Right cardiac atrium (tissue), 5 donors: ENCODE results near the gene ADGRG7. TPM values are rescaled to one million over a fixed set of nuclear protein-coding genes. Genes with fewer than 3 reads are reported as not detected.

Experiments used
- ATAC-seq, 2 donors: fragments of 200-7000 bp; cut with Tn5 transposase; one replicate each; pipeline versions ENCODE4 v1.8.0 to v1.9.1; 2020; ENCODE audit warnings: moderate library complexity in 2 of 2, mild to moderate bottlenecking in 1 of 2
- DNase-seq, 3 donors: peaks; one replicate each; pipeline ENCODE4 v3.0.0-alpha.2; 2020
- H3K27ac ChIP-seq: one replicate; pipeline ENCODE4 v1.5.1; 2013; ENCODE audit warnings: mild to moderate bottlenecking, low read length, control low read depth, moderate library complexity
- H3K27me3 ChIP-seq: one replicate; pipeline ENCODE4 v1.6.1; 2013; ENCODE audit not compliant: control insufficient read depth, insufficient read depth
- H3K4me1 ChIP-seq: one replicate; pipeline ENCODE4 v1.6.1; 2013; ENCODE audit warnings: low read length; ENCODE audit not compliant: control insufficient read depth, insufficient read depth
- H3K4me3 ChIP-seq: one replicate; pipeline ENCODE4 v1.5.1; 2013; ENCODE audit warnings: low read length, control low read depth
- H3K9me3 ChIP-seq: one replicate; pipeline ENCODE4 v1.6.1; 2013; ENCODE audit warnings: low read length; ENCODE audit not compliant: control insufficient read depth
- WGBS: extraction: QIAGEN DNeasy Blood & Tissue Kit; methylation state at CpG from one replicate; pipeline ENCODE4 v1.1.7; 2013; 5-methylcytosine and 5-hydroxymethylcytosine counted together
- intact Hi-C, 4 donors: fragments of 100-400 bp; cut with DNase I; formaldehyde crosslinking; loops; one replicate each; pipeline versions ENCODE4 v1.11.0 to v1.14.0; 2022 to 2023
- polyA plus RNA-seq: library from polyadenylated mRNA; stranded (reverse); fragments of 200-250 nt; gene quantifications from one replicate; pipeline ENCODE4 v1.2.3, GENCODE V29; 2013
- total RNA-seq, 4 donors: library from RNA; stranded (reverse); fragmentation: NEBNext Ultra II Directional; extraction: Animal tissue kit (Norgen Biotek cat#: 25700); gene quantifications; one replicate each; pipeline ENCODE4 v1.2.1, GENCODE V29; 2021
- donor health status: healthy with polysubstance abuse.
- donor health status: DM: no; HTN: yes; CAD: no.
- donor health status: DM: no; HTN: no; CAD: no.
- donor health status: DM: no; HTN: yes; CAD: no; lungs with severe emphysema.
- donor health status: DM: yes; HTN: yes; CAD: no.

ADGRG7 gene
- total and polyA plus RNA-seq, 5 donors = not detected

DNA sequence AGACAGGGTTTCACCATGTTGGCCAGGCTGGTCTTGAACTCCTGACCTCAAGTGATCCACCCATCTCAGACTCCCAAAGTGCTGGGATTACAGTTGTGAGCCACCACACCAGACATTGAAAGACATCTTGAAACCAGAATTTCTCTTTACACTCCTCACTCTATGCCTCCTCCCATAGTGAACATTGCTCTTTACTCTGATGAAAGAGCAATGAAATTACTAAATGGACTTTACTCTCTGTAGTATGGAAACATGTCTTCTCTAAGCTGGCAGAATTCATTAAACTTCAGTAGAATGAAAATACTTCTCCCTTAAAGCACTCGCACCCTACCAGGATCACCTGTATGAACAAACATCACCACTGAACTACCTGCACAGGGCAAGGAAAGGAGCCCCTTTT, 72.1 kb downstream of the ADGRG7 start:
- WGBS = 93% methylated on average over 1 of the region's 1 CpG
- intact Hi-C loops = no loop called here
- H3K27me3 ChIP-seq = no peaks in the 10 kb centered on the region
- no peak overlapping the region for H3K27ac ChIP-seq
- DNase-seq (no peak), ATAC-seq (no peak)
- no peak overlapping the region for H3K4me3 ChIP-seq
- no peaks in the 10 kb centered on the region for H3K9me3 ChIP-seq
- H3K4me1 ChIP-seq = no peaks in the 10 kb centered on the region

- H3K27me3 ChIP-seq = no peaks in the 10 kb centered on the region
- intact Hi-C loops = no loop called here
- no peak overlapping the region for H3K4me3 ChIP-seq
- ATAC-seq (peak; percentile 84 to 88), DNase-seq (peak; percentile 52 to 79 (median 73))
- no peak overlapping the region for H3K27ac ChIP-seq
- no peaks in the 10 kb centered on the region for H3K4me1 ChIP-seq
- whole genome bisulfite sequencing = 61% methylated on average over 41 of the region's 41 CpGs
- no peaks in the 10 kb centered on the region for H3K9me3 ChIP-seq
Observed at GRCh38 chr3:100682056-100682853, 72.9 kb downstream of the ADGRG7 start.

- no peaks in the 10 kb centered on the region for H3K9me3 ChIP-seq
- no peak overlapping the region for H3K27ac ChIP-seq
- ATAC-seq = peak; percentile 41 to 46
- WGBS = 80% methylated on average over 18 of the region's 18 CpGs
- peak in 1 of 3 donors; percentile 40 for DNase-seq
- H3K4me1 ChIP-seq = no peaks in the 10 kb centered on the region
- H3K4me3 ChIP-seq = no peak overlapping the region
- H3K27me3 ChIP-seq = no peaks in the 10 kb centered on the region
- intact Hi-C loops = no loop called here
Observed at GRCh38 chr3:100682854-100683760, 73.7 kb downstream of the ADGRG7 start.

DNA sequence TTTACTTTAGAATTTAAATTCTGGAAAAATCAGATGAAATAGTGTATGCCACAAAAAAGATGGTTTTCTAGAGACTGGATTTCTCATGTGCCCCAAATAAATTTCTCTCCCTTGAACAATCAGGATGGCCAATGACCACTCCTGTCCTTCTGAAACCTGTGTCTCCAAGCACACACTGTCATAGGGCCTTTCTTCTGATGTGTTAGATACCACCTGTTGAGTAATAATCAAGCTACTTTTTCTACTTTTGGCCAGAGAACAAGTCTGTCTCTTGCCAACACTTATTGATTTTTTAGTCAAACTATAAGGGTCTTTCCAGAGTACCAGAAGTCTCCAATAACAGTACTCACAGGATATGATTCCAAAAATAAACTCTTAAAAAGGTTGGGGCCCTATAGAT, 83.8 kb downstream of the ADGRG7 start:
- Histone ChIP-seq H3K27me3 (no peaks in the 10 kb centered on the region), H3K9me3 (no peaks in the 10 kb centered on the region), H3K27ac (no peak overlapping the region), H3K4me3 (no peak overlapping the region), H3K4me1 (no peaks in the 10 kb centered on the region)
- intact Hi-C loops = no loop called here
- ATAC-seq (no peak), DNase-seq (no peak)

DNA sequence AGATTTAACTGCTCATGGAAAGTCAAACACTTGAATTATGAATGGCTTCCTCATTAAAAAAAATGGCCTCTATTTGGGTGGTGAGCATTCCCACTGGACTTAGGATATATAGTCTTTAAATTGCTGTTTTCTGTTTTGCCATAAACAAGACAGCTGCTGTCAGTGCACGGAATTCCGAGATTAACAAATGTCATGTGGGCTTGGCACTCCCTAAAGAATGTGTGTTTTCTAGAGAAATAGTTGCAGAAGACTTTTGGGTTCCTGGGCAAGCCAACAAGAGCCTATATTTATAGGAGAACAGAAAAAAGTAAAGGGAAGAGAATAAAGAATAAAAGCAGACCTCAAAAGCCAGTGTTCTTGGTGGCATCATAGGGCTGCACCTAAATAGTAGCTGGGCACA, 86.3 kb downstream of the ADGRG7 start:
- H3K4me3 ChIP-seq = no peak overlapping the region
- H3K9me3 ChIP-seq = no peaks in the 10 kb centered on the region
- H3K27me3 ChIP-seq = no peaks in the 10 kb centered on the region
- WGBS = 65% methylated on average over 2 of the region's 2 CpGs
- intact Hi-C loops = no loop called here
- H3K4me1 ChIP-seq = no peaks in the 10 kb centered on the region
- ATAC-seq (no peak), DNase-seq (no peak)
- no peak overlapping the region for H3K27ac ChIP-seq

DNA sequence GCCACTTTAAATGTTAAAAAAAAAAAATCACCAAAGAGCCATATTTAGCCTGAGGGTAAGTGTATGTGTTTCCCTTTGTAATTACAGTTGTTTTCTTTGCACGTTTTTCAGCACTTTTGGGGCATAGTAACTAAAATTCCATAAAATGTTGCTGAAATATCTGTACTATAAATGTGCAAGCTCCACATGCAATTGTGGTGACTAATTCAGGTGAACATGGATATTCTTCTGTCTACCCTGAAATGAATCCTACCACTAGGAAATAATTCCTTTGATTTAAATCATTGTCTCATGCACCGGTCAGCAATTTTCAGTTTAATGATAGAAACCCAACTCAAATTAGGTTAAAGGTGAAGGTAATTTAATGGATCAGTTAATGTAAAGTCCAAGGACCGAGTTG, 86.8 kb downstream of the ADGRG7 start:
- Histone ChIP-seq H3K27me3 (no peaks in the 10 kb centered on the region), H3K4me1 (no peaks in the 10 kb centered on the region), H3K4me3 (no peak overlapping the region), H3K27ac (no peak overlapping the region), H3K9me3 (no peaks in the 10 kb centered on the region)
- 77% methylated on average over 3 of the region's 3 CpGs for WGBS
- no peak for ATAC-seq
- no peak for DNase-seq
- intact Hi-C loops = no loop called here

GRCh38 chr3:100697172-100697571, 87.8 kb downstream of the ADGRG7 start:
- intact Hi-C loops = no loop called here
- WGBS = 63% methylated on average over 7 of the region's 7 CpGs
- DNase-seq = peak in 2 of 3 donors; percentile 49 to 64

DNA sequence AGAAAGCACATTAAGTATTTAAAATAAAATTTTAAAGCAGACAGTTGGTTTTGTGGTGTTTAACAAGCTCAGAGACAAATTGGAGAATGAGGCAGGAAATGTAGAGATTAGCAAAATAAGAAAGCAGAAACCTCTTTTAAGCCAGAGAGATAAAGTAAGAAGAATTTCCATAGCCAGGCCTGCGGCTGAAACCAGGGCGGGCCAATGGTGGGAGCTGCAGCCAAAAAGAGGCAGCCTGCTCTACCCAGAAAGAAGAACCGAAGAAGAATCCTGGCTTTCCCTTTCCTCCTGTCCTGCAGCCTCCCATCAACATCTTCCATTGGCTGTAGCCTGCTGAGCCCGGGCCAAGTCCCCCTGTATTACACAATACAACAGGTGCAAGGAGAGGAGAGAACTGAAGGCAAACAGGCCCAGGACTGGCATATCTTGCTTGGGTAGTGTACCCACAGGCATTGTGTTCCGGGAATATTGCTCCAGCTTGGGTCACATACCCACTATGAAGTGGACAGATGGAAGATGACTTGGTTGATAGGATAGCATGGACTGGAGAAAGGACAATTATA, 88.4 kb downstream of the ADGRG7 start:
- WGBS = 55% methylated on average over 5 of the region's 5 CpGs
- H3K4me1 ChIP-seq = no peaks in the 10 kb centered on the region
- intact Hi-C loops = no loop called here
- no peak overlapping the region for H3K27ac ChIP-seq
- H3K27me3 ChIP-seq = no peaks in the 10 kb centered on the region
- no peak overlapping the region for H3K4me3 ChIP-seq
- ATAC-seq (peak; percentile 63 to 64), DNase-seq (peak in 2 of 3 donors; percentile 61 to 67)
- no peaks in the 10 kb centered on the region for H3K9me3 ChIP-seq

More at GRCh38 chr3:100697172-100697571, 87.8 kb downstream of the ADGRG7 start:
- no peak overlapping the region for H3K27ac ChIP-seq
- no peaks in the 10 kb centered on the region for H3K27me3 ChIP-seq
- ATAC-seq = peak; percentile 48 to 56
- no peaks in the 10 kb centered on the region for H3K9me3 ChIP-seq
- H3K4me1 ChIP-seq = no peaks in the 10 kb centered on the region
- H3K4me3 ChIP-seq = no peak overlapping the region

- WGBS = 30% methylated on average over 3 of the region's 3 CpGs
Observed at GRCh38 chr3:100698736-100699135, 89.3 kb downstream of the ADGRG7 start.

DNA sequence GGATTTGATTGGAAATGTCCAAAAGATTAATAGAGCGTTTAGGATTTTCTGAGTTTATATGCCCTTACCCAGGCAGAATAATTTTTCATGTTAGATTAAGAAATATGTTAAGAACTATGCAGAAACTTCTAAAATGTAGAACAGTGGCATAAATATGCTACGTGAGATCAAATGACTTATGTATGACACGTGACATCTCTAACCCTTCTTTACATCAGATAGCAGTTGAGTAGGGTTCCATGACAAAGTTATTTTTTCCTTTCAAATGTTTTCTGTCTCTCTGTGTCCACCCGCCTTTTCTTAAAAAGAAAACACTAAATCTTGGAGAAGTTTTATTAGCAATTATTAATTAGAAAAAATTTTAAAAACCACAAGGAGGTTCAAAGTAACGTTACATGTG, 91.3 kb downstream of the ADGRG7 start:
- no peak for DNase-seq
- no peaks in the 10 kb centered on the region for H3K4me1 ChIP-seq
- H3K4me3 ChIP-seq = no peak overlapping the region
- intact Hi-C loops = no loop called here
- H3K27ac ChIP-seq = no peak overlapping the region
- WGBS = 85% methylated on average over 5 of the region's 5 CpGs
- no peaks in the 10 kb centered on the region for H3K27me3 ChIP-seq
- H3K9me3 ChIP-seq = no peaks in the 10 kb centered on the region
- no peak for ATAC-seq

More at GRCh38 chr3:100698736-100699135, 89.3 kb downstream of the ADGRG7 start:
- DNase-seq (no peak), ATAC-seq (peak in 1 of 2 donors; percentile 36)
- no peak overlapping the region for H3K4me3 ChIP-seq
- H3K27me3 ChIP-seq = no peaks in the 10 kb centered on the region
- intact Hi-C loops = no loop called here
- no peaks in the 10 kb centered on the region for H3K4me1 ChIP-seq
- H3K9me3 ChIP-seq = no peaks in the 10 kb centered on the region
- H3K27ac ChIP-seq = no peak overlapping the region
